Hippocampal formation (tissue), 2 donors: ENCODE measurements around the gene KLHL17.
"Not testable (repeated sequence)": the region's sequence is repeated elsewhere in the genome, so short reads cannot be mapped to it uniquely, and the experiment has no call there.

Experiments used
- DNase-seq, 2 donors: peaks; one replicate each; lab custom pipeline; 2025; lab: John Stamatoyannopoulos, UW

The KLHL17 gene

GRCh38 chr1:980602-981395 is 20.4 kb downstream of the KLHL17 start:
- no peak for DNase-seq

GRCh38 chr1:981491-981954 is 21.1 kb downstream of the KLHL17 start:
- DNase-seq, result no peak

DNA sequence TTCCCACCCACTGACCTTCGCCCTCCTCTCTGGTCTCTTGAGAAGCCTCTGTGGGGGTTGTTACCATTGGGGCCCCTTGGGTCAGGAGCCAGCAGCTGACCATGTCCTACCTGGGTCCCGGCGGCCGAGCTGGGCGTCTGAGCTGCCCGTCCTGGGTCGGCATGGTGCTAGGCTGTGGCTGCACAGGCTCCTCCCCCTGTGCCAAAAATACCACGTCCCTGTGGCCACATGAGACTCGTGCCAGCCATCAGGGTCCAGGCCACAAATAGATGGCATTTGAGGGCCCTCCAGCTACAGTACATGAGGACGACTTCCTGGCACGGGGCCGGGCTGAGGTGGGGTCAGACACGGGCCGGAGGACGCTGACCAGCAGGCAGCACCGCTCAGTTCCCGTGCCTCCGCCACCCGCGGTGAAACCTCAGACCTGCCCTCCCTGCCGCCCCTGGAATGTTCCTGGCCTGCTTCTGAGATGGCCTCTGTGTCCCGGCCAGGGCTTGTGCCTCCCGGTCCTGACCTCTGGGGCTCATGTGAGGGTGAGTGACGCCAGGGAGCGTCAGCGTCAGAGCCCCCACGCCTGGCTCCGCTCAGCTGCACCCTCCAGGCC is 21.7 kb downstream of the KLHL17 start, which contains the start of gene PERM1:
Gene PERM1 (minus strand): TSS at position 139 of the 604 bp plus-strand sequence. CDS start 1,064 bp downstream, outside the sequence.
- no peak for DNase-seq

DNA sequence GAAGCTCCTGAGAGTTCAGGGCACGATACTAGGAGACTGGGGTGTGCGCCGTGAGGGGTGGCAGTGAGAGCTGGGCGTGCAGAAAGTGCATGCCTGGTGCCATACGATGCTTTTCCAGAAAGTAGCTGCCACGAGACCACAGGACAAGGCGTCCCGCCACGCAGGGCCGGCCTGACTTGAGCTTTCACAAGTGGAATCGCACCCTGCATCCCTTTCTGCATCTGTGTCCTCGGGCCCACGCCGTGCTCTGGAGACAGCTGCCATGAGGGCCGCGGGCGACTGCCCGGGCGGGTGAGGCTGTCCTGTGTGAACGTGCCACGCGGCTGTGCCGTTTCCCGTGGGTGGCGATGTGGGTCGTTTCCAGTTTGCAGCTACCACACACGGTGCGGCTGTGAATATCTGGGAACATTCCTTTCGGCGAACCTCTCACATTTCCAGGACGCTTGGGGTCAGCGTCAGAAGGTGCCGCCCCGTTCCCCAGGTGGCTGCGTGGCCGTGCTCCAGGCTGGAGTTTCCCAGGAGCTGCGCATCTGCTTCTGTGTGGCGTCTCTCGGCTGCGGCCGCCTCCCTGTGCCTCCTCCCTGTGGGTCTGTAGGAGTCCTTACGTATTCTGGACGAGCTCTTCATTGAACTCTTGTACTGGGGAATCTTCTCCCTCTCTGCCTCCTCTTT is 22.5 kb downstream of the KLHL17 start:
- no peak for DNase-seq

- DNase-seq, result no peak
These were observed 23.6 kb downstream of the KLHL17 start for GRCh38 chr1:983798-984475.

DNA sequence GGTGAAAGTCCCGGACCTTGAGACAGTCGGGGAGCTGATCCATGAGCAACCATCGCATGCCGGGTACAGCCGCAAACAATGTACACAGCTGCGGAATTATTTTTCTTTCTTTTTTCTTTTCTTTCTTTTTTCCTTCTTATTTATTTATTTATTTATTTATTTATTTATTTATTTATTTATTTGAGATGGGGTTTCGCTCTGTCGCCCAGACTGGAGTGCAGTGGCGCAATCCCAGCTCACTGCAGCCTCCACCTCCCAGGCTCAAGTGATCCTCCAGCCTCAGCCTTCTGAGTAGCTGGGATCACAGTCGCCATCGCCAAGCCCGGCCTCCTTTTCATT is 24.1 kb downstream of the KLHL17 start:
- DNase-seq, result no peak

- DNase-seq, result no peak
These were observed 24.7 kb downstream of the KLHL17 start for GRCh38 chr1:985126-985525.

- DNase-seq, result not testable (repeated sequence)
These were observed 27.7 kb downstream of the KLHL17 start for GRCh38 chr1:988061-988460.

DNA sequence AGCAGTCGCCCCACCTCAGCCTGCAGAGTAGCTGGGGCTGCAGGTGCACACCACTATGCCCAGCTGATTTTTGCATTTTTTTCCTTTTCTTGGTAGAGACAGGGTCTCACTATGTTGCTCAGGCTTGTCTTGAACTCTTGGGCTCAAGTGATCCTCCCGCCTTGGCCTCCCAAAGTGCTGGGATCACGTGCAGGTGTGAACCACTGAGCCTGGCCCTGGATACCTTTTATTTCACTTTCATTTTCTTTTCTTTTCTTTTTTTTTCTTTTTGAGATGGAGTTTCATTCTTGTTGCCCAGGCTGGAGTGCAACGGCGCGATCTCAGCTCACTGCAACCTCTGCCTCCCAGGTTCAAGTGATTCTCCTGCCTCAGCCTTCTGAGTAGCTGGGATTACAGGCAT is 30.9 kb downstream of the KLHL17 start:
- not testable (repeated sequence) for DNase-seq

DNA sequence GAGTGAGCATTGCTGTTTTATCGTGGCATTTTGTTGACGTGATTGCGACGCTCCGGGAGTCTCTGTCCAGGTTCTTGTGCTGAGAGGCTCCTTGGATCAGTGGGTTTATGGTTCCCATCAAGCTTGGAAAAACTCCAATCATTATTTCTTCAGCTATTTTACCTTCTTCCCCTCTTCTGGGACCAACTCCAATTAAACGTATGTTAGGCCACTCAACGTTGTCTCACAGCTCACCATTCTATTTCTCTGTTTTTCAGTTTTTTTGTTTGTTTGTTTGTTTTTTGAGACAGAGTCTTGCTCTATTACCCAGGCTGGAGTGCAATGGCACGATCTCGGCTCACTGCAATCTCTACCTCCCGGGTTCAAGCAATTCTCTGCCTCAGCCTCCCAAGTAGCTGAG is 31.5 kb downstream of the KLHL17 start:
- no peak for DNase-seq

DNA sequence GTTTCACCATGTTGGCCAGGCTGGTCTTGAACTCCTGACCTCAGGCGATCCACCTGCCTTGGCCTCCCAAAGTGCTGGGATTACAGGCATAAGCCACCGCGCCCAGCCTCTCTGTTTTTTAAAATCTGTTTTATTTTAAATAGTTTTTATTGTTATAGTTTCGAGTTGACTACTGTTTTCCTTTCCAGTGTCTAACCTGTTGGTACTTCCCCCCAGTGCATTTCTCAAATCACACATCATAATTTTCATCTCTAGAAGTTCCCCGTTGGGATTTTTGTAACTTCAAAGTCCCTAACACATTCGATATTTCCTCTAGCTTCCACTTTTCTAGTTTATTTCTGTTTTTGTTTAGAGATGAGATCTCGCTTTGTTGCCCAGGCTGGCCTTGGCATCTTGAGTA is 32.0 kb downstream of the KLHL17 start:
- DNase-seq, result no peak

DNA sequence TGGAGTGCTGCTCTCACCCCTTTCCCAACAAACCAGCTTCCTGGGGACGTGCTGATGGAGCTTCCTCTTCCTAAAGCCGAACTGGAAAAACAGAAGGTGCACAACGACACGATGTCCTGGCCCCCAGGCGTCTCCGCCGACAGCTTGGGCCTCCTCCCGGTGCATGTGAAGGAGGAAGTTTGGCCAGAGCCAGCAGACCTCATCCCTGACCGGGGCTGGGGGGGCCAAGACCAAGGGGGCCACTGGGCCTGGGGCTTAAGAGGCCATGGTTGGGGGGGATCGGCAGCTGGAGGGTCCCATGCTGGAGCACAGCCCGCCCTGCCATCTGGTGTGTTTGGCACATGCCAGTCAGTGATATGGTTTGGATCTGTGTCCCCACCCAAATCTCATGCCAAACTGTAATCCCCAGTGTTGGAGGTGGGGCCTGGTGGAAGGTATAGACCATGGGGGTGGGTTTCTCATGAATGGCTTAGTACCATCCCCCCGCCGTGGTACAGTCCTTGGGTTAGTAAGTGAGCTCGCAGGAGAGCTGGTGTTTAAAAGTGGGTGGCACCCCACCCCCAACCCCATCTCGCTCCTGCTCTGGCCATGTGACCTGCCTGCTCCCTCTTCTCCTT is 33.1 kb downstream of the KLHL17 start:
- no peak for DNase-seq

DNA sequence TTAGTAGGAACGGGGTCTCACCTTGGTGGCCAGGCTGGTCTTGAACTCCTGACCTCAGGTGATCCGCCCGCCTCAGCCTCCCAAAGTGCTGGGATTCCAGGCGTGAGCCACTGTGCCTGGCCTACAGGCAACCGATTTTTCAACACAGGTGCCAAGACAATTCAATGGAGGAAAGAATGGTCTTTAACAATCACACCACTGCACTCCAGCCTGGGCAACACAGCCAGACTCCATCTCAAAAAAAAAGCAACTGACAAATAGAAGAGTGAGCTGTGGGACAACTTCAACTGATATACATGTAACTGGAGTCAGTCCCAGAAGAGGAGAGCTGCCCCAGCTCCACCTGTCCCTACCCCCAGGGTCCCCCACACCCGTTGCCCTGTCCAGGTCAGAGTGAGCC is 34.2 kb downstream of the KLHL17 start:
- DNase-seq, result not testable (repeated sequence)

GRCh38 chr1:995665-996633 is 35.6 kb downstream of the KLHL17 start:
- DNase-seq, result no peak

GRCh38 chr1:996851-997712 is 36.7 kb downstream of the KLHL17 start:
- DNase-seq, result no peak

DNA sequence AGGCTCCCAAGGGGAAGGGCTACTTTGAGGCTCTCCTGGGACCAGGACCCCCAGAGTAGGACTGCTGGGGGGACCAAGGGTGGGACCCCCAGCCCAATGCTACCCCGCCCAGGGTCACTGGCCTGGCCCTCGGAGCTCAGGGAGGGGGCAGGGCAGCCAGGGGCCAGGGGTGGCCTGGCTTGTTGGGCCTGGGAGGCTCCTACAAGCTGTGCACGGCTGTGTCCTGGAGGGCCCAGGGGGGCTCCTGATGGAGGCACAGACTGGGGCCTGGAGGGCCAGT is 37.3 kb downstream of the KLHL17 start:
- no peak for DNase-seq

DNA sequence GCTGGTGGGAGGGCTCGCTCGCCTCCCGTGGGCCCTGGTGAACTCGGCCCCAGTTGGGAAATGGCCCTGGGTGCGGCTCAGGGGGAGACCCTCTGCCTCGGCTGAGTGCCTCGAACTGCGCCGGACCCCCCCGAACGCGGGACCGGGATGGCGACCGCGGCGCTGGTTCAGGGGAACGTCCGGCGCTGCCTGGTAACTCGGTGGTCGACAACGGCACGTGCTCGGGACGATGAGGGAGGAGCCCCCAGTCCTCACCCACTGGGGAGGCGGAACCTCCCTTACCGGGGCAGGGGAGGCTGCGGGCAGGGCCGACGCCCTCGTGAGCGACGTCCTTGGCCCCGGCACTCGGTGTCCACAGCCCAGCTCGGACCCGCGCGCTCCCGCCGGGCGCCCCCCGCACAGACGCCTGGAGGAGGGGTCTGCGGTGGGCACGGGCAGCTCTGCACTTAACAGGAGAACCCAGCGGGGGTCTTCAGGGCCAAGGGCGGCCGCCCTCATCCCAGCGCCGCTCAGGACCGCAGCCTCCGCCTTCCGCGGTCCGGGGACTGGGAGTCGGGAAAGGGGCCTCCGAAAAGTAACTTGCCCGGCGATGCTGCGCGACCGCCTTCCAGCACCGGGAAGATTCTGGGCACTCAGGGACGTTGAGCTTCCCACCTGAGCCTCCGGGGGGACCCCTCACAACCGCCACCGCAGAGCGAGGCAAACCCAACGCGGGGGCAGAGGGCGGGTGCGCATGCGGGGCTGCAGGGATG is 37.8 kb downstream of the KLHL17 start:
- no peak for DNase-seq

GRCh38 chr1:998745-998994 is 38.3 kb downstream of the KLHL17 start:
- DNase-seq, result no peak

DNA sequence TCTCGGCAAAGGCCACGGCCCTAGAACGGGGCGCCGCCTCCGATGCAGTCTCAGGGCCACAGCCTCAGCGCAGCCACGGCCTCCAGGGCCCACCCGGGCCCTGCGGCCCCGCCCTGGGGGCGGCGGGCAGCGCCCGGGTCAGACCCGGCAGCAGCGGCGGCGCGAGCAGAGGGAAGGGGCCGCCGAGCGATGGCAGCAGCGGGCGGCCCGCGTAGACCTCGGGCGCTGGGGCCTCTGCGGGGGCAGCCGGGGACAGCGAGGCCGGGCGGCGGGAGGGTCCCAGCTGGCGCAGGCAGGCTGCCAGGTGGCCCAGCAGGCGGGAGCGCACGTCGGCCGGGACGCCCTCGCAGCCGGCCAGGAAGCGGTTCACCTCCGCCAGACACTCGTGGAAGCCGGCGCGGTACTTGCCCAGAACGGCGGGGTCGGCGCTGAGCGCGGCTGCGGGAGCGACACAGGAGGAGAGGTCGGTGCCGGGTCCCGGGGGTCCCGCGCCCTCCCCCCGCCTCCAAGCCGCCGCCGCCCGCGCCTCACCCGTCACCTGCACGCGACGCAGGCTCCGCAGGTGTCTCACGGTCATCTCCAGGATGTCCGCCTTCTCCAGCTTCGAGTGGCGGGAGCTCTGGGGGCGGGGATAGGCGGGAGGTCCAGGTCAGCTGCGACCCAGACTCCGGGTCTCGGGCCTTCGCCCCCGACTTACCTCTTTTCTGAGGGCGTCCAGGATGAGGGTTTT is 38.8 kb downstream of the KLHL17 start:
- no peak for DNase-seq
